ENCODE measurements around the gene DLG5. TPM values are rescaled to one million over a fixed set of nuclear protein-coding genes. Genes with fewer than 3 reads are reported as not detected.

Gene DLG5
- total and polyA plus RNA-seq, 4 donors = 1.2 to 7.1 (median 4.6) TPM

DNA sequence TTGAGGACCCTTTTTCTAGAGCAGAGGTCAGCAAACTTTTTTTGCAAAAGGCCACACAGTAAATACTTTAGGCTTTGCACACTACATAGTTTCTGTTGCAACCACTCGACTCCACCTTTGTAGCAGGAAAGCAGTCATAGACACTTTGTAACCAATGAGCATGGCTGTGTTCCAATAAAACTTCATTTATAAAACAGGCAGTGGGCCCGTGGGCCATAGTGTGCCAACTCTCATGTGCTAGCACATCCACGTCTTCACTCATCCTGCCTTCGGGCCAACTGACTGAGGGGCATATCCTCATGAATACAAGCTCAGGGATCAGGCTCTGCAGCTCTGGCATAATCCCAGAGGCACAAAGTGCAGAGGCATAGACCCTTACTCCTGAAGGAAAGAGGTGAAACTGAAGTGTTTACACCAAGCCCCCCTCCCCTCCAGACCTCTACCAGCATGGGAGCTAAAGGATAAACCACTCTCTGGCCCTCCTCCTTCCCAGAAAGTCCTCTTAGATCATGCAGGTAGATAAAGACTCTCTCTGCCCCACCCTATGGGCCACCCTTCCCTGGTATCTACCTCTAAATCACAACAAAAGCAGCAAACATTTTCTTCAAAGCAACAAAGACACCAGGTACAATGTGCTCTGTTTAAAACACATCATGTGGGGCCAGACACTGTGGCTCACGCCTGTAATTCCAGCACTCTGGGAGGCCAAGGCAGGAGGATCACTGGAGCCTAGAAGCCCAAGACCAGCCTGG lies 71.0 kb downstream of the DLG5 start:
- H3K27me3 ChIP-seq (ENCODE audit: control insufficient read depth in 4 of 4, insufficient read depth in 4 of 4, low read length in 3 of 4) = no peaks in the 10 kb centered on the region
- 90% methylated on average over 5 of the region's 5 CpGs for WGBS
- no peak for DNase-seq (ENCODE audit: low spot score)
- no peak overlapping the region for H3K27ac ChIP-seq (ENCODE audit: low read depth in 1 of 2, low read length in 2 of 2)
- no peak overlapping the region for H3K9ac ChIP-seq (ENCODE audit: low read depth in 1 of 2, low read length in 2 of 2)
- H3K4me1 ChIP-seq (ENCODE audit: control insufficient read depth in 4 of 4, insufficient read depth in 4 of 4, low read length in 3 of 4) = peaks cover 0 to 1% (median 0%) of the 10 kb centered on the region in 4 donors
- H3K9me3 ChIP-seq (ENCODE audit: control insufficient read depth in 4 of 4, low read length in 3 of 4) = no peaks in the 10 kb centered on the region
- H3K36me3 ChIP-seq (ENCODE audit: control insufficient read depth in 4 of 4, insufficient read depth in 3 of 4, low read depth in 1 of 4, low read length in 3 of 4) = peaks cover 0 to 4% (median 1%) of the 10 kb centered on the region in 4 donors
- no peak for TF ChIP-seq JUND (IDR thresholded peaks at IDR 0.05)
- no peak for TF ChIP-seq HNF4A (conservative IDR thresholded peaks at IDR 0.05)
- TF ChIP-seq ATF3 (IDR thresholded peaks at IDR 0.05) = no peak
- H3K4me3 ChIP-seq (ENCODE audit: low read depth in 1 of 3, low read length in 3 of 3) = no peak overlapping the region

GRCh38 chr10:77854115-77854514 lies 72.4 kb downstream of the DLG5 start:
- no peak overlapping the region for H3K27ac ChIP-seq (ENCODE audit: low read depth in 1 of 2, low read length in 2 of 2)
- H3K9ac ChIP-seq (ENCODE audit: low read depth in 1 of 2, low read length in 2 of 2) = no peak overlapping the region
- WGBS = over 99% methylated on average over 6 of the region's 6 CpGs
- no peaks in the 10 kb centered on the region for H3K4me1 ChIP-seq (ENCODE audit: control insufficient read depth in 4 of 4, insufficient read depth in 4 of 4, low read length in 3 of 4)
- DNase-seq (ENCODE audit: low spot score) = no peak
- peaks cover 0 to 4% (median 1%) of the 10 kb centered on the region in 4 donors for H3K36me3 ChIP-seq (ENCODE audit: control insufficient read depth in 4 of 4, insufficient read depth in 3 of 4, low read depth in 1 of 4, low read length in 3 of 4)
- TF ChIP-seq YY1 (IDR thresholded peaks at IDR 0.05) (no peak), SP1 (IDR thresholded peaks at IDR 0.05) (no peak)
- no peaks in the 10 kb centered on the region for H3K9me3 ChIP-seq (ENCODE audit: control insufficient read depth in 4 of 4, low read length in 3 of 4)
- no peak overlapping the region for H3K4me3 ChIP-seq (ENCODE audit: low read depth in 1 of 3, low read length in 3 of 3)
- no peaks in the 10 kb centered on the region for H3K27me3 ChIP-seq (ENCODE audit: control insufficient read depth in 4 of 4, insufficient read depth in 4 of 4, low read length in 3 of 4)

DNA sequence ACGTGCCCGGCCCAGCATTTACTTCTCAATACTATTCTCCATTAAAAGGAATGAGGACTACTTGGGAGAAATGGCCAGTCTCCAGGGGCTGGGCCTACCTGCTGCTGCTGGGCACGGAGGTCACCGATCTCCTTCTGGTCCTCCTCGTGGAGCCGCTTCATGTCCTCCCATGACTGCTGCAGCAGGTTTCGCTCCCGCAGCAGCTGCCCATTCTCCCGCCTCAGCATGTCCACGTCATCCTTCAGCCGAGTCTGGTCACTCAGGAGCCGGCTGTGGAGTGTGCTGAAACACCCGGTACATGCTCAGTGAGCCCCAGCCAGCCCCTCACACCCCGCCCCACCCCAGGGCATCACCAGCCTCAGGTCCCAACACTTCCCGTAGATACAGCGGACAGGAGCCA lies 73.3 kb downstream of the DLG5 start:
- Histone ChIP-seq H3K36me3 (ENCODE audit: control insufficient read depth in 4 of 4, insufficient read depth in 3 of 4, low read depth in 1 of 4, low read length in 3 of 4) (peaks cover 0 to 4% (median 1%) of the 10 kb centered on the region in 4 donors), H3K9me3 (ENCODE audit: control insufficient read depth in 4 of 4, low read length in 3 of 4) (no peaks in the 10 kb centered on the region), H3K27ac (ENCODE audit: low read depth in 1 of 2, low read length in 2 of 2) (no peak overlapping the region), H3K27me3 (ENCODE audit: control insufficient read depth in 4 of 4, insufficient read depth in 4 of 4, low read length in 3 of 4) (no peaks in the 10 kb centered on the region), H3K4me1 (ENCODE audit: control insufficient read depth in 4 of 4, insufficient read depth in 4 of 4, low read length in 3 of 4) (no peaks in the 10 kb centered on the region), H3K4me3 (ENCODE audit: low read depth in 1 of 3, low read length in 3 of 3) (no peak overlapping the region), H3K9ac (ENCODE audit: low read depth in 1 of 2, low read length in 2 of 2) (no peak overlapping the region)
- DNase-seq (ENCODE audit: low spot score) = no peak
- TF ChIP-seq FOXA2 (IDR thresholded peaks at IDR 0.05) = no peak
- TF ChIP-seq MAX (IDR thresholded peaks at IDR 0.05) = no peak
- TF ChIP-seq YY1 (IDR thresholded peaks at IDR 0.05) = no peak
- TF ChIP-seq HNF4G (IDR thresholded peaks at IDR 0.05) = no peak
- TF ChIP-seq NR2F2 (IDR thresholded peaks at IDR 0.05) = no peak
- TF ChIP-seq GABPA (IDR thresholded peaks at IDR 0.05 in 1 of 2, conservative IDR thresholded peaks at IDR 0.05 in 1 of 2) = no peak
- no peak for TF ChIP-seq HNF4A (conservative IDR thresholded peaks at IDR 0.05)
- TF ChIP-seq CTCF (IDR thresholded peaks at IDR 0.05; ENCODE audit: low read depth, low read length, missing input control) = no peak
- WGBS = 99% methylated on average over 16 of the region's 16 CpGs
